ENCODE results near the gene PRODH2.

Gene PRODH2

DNA sequence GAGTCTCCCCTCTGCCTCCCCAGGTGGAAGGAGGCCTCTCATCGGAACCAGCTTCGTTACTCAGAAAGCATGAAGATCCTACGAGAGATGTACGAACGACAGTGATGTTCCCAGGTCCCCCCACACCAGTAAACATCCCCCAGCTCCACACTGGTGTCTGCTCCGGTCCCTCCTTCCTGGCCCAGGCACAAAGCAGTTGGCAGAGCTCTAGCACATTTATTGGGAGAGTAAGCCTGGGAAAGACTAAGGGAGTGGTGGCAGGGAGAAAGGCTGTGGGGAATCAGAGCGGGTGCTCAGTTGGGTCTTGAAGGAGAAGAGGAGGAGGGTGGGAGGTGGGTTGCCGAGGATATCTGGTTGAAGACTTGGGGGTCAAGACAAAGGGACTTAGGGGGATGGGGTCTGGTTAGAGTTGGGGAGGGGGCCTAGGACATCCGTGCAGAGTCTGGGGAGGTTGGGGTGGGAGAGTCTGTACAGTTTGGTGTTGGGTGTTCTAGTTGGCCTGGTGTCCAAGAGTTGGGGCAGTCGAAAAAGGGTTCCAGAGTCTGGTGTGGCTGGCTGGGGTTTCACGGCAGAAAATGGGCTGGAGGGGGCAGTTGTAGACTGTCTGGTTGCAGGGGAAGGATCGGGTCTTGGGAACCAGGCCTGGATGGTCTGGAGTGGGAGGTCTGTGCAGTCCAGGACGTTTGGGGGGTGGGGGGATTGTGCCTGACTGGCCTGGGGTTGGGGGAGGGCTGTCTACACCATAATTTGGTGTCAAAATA lies 58.1 kb downstream of the PRODH2 start:
- no peak for DNase-seq
- no peaks in the 10 kb centered on the region for H3K27me3 ChIP-seq
- H3K36me3 ChIP-seq: peaks cover 5% of the 10 kb centered on the region
- no peaks in the 10 kb centered on the region for H3K9me3 ChIP-seq
- TF ChIP-seq, protein P1, sequence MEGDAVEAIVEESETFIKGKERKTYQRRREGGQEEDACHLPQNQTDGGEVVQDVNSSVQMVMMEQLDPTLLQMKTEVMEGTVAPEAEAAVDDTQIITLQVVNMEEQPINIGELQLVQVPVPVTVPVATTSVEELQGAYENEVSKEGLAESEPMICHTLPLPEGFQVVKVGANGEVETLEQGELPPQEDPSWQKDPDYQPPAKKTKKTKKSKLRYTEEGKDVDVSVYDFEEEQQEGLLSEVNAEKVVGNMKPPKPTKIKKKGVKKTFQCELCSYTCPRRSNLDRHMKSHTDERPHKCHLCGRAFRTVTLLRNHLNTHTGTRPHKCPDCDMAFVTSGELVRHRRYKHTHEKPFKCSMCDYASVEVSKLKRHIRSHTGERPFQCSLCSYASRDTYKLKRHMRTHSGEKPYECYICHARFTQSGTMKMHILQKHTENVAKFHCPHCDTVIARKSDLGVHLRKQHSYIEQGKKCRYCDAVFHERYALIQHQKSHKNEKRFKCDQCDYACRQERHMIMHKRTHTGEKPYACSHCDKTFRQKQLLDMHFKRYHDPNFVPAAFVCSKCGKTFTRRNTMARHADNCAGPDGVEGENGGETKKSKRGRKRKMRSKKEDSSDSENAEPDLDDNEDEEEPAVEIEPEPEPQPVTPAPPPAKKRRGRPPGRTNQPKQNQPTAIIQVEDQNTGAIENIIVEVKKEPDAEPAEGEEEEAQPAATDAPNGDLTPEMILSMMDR (IDR thresholded peaks at IDR 0.05; ENCODE audit: low read depth, low read length): no peak
- H3K4me3 ChIP-seq (ENCODE audit: low read depth, low read length): no peak overlapping the region
- H3K4me1 ChIP-seq: no peaks in the 10 kb centered on the region; the same call in 1 of the 2 replicates

GRCh38 chr19:35753634-35754369 lies 58.8 kb downstream of the PRODH2 start:
- no peaks in the 10 kb centered on the region for H3K27me3 ChIP-seq
- H3K4me3 ChIP-seq (ENCODE audit: low read depth, low read length): no peak overlapping the region
- no peak for DNase-seq
- H3K9me3 ChIP-seq: no peaks in the 10 kb centered on the region
- TF ChIP-seq, protein P1 (IDR thresholded peaks at IDR 0.05; ENCODE audit: low read depth, low read length): no peak
- H3K36me3 ChIP-seq: peaks cover 5% of the 10 kb centered on the region; the same call in 1 of the 2 replicates
- peaks cover 2% of the 10 kb centered on the region; the same call in 1 of the 2 replicates for H3K4me1 ChIP-seq

DNA sequence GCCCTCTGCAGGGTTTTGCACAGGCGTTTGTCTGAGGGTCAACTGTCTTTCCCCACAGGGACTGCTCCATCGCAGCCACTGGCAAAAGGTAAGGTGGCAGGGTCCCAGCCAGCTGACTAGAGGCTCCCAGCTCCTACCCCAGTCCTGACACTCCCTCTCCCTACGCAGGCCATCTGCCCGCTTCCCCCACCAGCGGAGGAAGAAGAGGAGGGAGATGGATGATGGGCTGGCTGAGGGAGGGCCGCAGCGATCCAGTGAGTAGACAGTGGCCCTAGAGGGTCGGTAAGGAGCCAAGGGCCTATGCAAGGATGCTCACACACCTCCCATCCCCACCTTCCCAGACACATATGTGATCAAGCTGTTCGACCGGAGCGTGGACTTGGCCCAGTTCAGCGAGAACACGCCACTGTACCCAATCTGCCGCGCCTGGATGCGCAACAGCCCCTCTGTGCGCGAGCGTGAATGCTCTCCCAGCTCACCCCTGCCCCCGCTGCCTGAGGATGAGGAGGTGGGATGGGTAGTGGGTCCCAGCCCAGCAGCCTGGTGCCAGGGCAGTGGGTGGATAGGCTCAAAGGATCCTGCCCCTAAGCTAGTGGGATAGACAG lies 59.8 kb downstream of the PRODH2 start:
- peaks cover 5% of the 10 kb centered on the region; the same call in 1 of the 2 replicates for H3K36me3 ChIP-seq
- peaks cover 2% of the 10 kb centered on the region; the same call in 1 of the 2 replicates for H3K4me1 ChIP-seq
- TF ChIP-seq, protein P1 (IDR thresholded peaks at IDR 0.05; ENCODE audit: low read depth, low read length): no peak
- H3K9me3 ChIP-seq: no peaks in the 10 kb centered on the region
- no peak overlapping the region for H3K4me3 ChIP-seq (ENCODE audit: low read depth, low read length)
- DNase-seq: no peak
- H3K27me3 ChIP-seq: no peaks in the 10 kb centered on the region

DNA sequence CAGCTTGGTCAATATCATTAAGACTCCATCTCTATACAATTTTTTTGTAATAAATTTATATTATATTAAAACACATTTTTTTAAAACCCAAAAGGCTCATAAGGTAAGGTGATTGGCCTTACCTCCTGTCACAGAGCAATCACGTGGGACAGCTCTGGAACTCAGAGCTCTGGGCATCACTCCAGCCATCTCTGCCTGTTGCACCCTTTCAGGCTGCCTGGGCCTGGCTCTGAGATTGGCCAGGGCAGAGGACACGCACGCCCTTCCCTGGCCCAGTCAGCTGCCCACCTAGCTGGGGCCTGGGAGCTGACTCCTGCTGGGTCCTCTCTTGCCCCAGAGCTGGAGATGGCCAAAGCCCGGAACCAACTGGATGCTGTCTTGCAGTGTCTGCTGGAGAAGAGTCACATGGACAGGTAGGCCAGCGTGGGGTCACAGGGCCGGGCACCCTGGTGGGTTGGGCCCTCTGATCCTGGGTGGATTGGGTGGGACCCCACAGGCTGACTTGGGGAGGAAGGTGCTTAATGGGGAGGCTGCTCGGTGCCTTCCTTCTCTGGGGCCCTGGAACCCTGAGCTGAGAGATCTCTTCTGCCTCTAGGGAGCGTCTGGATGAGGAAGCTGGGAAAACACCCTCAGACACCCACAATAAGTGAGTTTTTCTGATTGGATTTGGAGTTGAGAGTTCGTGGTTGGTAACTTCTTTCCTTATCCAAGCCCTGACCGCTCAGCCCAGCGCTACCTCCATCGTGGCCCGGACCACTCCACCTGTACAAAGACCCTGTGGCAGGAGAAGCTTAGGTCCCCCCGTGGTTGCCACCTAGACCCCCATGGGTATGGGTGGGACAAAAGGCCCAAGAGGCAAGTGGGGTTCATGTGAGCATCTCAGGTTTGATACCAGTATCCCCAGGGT lies 60.6 kb downstream of the PRODH2 start:
- Histone ChIP-seq H3K27me3 (no peaks in the 10 kb centered on the region), H3K4me1 (peaks cover 2% of the 10 kb centered on the region; the same call in 1 of the 2 replicates), H3K36me3 (peaks cover 5% of the 10 kb centered on the region; the same call in 1 of the 2 replicates), H3K4me3 (ENCODE audit: low read depth, low read length) (no peak overlapping the region), H3K9me3 (no peaks in the 10 kb centered on the region)
- no peak for DNase-seq
- TF ChIP-seq, protein P1 (IDR thresholded peaks at IDR 0.05; ENCODE audit: low read depth, low read length): no peak

DNA sequence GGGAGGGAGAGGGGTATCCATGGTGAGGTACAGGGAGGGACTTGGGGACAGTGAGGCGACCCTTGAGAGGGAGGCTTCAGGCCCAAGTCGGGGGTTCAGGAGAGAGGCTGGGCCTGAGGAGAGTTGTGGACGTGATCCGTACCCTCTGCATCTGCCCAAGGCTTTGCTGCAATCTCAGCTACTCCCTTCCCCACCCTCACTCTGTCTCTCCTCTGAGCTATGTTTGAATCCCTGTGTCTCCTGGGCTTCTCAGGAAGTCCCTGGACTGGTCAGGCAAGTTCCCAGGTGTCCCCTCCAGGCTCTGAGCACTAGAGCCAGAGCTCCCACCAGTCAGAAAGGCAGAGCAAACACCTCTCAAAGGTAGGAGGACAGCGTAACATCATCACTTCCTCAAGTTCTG lies 62.5 kb downstream of the PRODH2 start:
- Histone ChIP-seq H3K4me3 (ENCODE audit: low read depth, low read length) (no peak overlapping the region), H3K27me3 (no peaks in the 10 kb centered on the region), H3K9me3 (no peaks in the 10 kb centered on the region), H3K4me1 (0 out of 2 replicates have a peak, but pooled peaks cover 2% of the 10 kb centered on the region), H3K36me3 (peaks cover 5% of the 10 kb centered on the region; the same call in 1 of the 2 replicates)
- TF ChIP-seq, protein P1 (IDR thresholded peaks at IDR 0.05; ENCODE audit: low read depth, low read length): no peak
- no peak for DNase-seq
